Hepatocyte (in vitro differentiated cells): ENCODE data around the gene ARHGAP15.

ENCODE experiments used
- CTCF ChIP-seq: fragments of 200-600 bp; sonication (generic); IDR thresholded peaks from 2 replicates; pipeline ENCODE4 v1.5.1; 2016; ENCODE audit warnings: antibody characterized with exemption, mild to moderate bottlenecking; ENCODE audit not compliant: poor library complexity
- EZH2 ChIP-seq: fragments of 200-600 bp; sonication (generic); IDR thresholded peaks from 2 replicates; pipeline ENCODE4 v1.6.1; 2016; ENCODE audit warnings: antibody characterized with exemption, mild to moderate bottlenecking, borderline replicate concordance

- TF ChIP-seq CTCF (no peak), EZH2 (no peak)
Measured at GRCh38 chr2:143586119-143586518, 456.9 kb downstream of the ARHGAP15 start.
